IPS DF 4.7 (cell line): ENCODE data around the gene ACP6.
"Not testable (repeated sequence)": the region's sequence is repeated elsewhere in the genome, so short reads cannot be mapped to it uniquely, and the experiment has no call there.

Source experiments
- DNase-seq: peaks from one replicate; pipeline ENCODE4 v3.0.0-alpha.2; 2013; ENCODE audit warnings: low spot score; ENCODE audit errors: extremely low read depth

ACP6 gene

GRCh38 chr1:147670319-147671001, at the start of gene ACP6:
Gene ACP6 (minus strand): TSS chr1:147670524. CDS start chr1:147670048, 476 bp downstream.
- DNase-seq: peak; percentile 94

- no peak for DNase-seq
These were observed 49.4 kb upstream of the ACP6 start for GRCh38 chr1:147719711-147720225.

GRCh38 chr1:147719029-147719698, 48.8 kb upstream of the ACP6 start:
- no peak for DNase-seq

- no peak for DNase-seq
These were observed 47.4 kb upstream of the ACP6 start for GRCh38 chr1:147717706-147718097.

GRCh38 chr1:147717051-147717705, 46.9 kb upstream of the ACP6 start:
- no peak for DNase-seq

- DNase-seq: no peak
These were observed 42.3 kb upstream of the ACP6 start for GRCh38 chr1:147712605-147713004.

GRCh38 chr1:147700042-147701006, 30.0 kb upstream of the ACP6 start:
- peak; percentile 49 for DNase-seq

GRCh38 chr1:147699686-147700041, 29.3 kb upstream of the ACP6 start:
- DNase-seq: no peak

- DNase-seq: no peak
These were observed 12.9 kb upstream of the ACP6 start for GRCh38 chr1:147683163-147683763.

GRCh38 chr1:147680608-147681235, 10.4 kb upstream of the ACP6 start:
- not testable (repeated sequence) for DNase-seq

GRCh38 chr1:147677681-147678080, 7.4 kb upstream of the ACP6 start:
- not testable (repeated sequence) for DNase-seq

GRCh38 chr1:147676311-147677085, 6.2 kb upstream of the ACP6 start:
- no peak for DNase-seq

- DNase-seq: no peak
These were observed 3.5 kb upstream of the ACP6 start for GRCh38 chr1:147673816-147674215.

GRCh38 chr1:147673406-147673805, 3.1 kb upstream of the ACP6 start:
- no peak for DNase-seq

- DNase-seq: no peak
These were observed 630 bp downstream of the ACP6 start for GRCh38 chr1:147669469-147670318.

GRCh38 chr1:147665521-147665920, 4.8 kb downstream of the ACP6 start:
- DNase-seq: no peak

GRCh38 chr1:147664206-147664605, 6.1 kb downstream of the ACP6 start:
- DNase-seq: no peak

GRCh38 chr1:147654511-147654910, 15.8 kb downstream of the ACP6 start:
- no peak for DNase-seq

- DNase-seq: no peak
These were observed 18.0 kb downstream of the ACP6 start for GRCh38 chr1:147652306-147652705.
